Measurements from ENCODE around the gene DRAXIN. TPM values are rescaled to one million over a fixed set of nuclear protein-coding genes. Genes with fewer than 3 reads are reported as not detected.

The DRAXIN gene
- total RNA-seq, 5 donors from 2014 or later (not counting 1 experiment from before 2014, with no cell fraction given) = 0.18 to 2.0 (median 0.23) TPM

- Histone ChIP-seq H3K9me3 (no peaks in the 10 kb centered on the region), H3K4me3 (ENCODE audit: control insufficient read depth in 1 of 2, extremely low read depth in 1 of 2, low read length in 1 of 2) (no peak overlapping the region), H3K27ac (ENCODE audit: low read length) (no peak overlapping the region), H3K4me1 (ENCODE audit: control insufficient read depth in 1 of 2, extremely low read depth in 1 of 2, insufficient read depth in 2 of 2, low read length in 2 of 2) (peaks cover 8 to 24% of the 10 kb centered on the region in 2 experiments), H3K27me3 (replicated peaks in 1 of 2; ENCODE audit: control insufficient read depth in 2 of 2, extremely low read depth in 1 of 2, insufficient read depth in 2 of 2, low read length in 1 of 2) (no peaks in the 10 kb centered on the region), H3K36me3 (ENCODE audit: control insufficient read depth in 2 of 2, extremely low read depth in 1 of 2, insufficient read depth in 1 of 2, low read length in 1 of 2) (peaks cover 4 to 30% of the 10 kb centered on the region in 2 donors)
- H3K27me3 Mint-ChIP-seq = no peaks in the 10 kb centered on the region
- CTCF ChIA-PET = interaction anchor here in 1 of 2 donors (1.4 kb wide), 1 partner anchor 60 kb away, joined by 3 read pairs; no protein-coding TSS in a partner anchor
- peaks cover 19% of the 10 kb centered on the region for H3K36me3 Mint-ChIP-seq
- ATAC-seq (replicated peaks in 1 of 4) (no peak), DNase-seq (no peak)
- POLR2A ChIA-PET = no interaction called here
- H3K4me1 Mint-ChIP-seq = peaks cover 7 to 14% (median 13%) of the 10 kb centered on the region in 3 donors
- no peaks in the 10 kb centered on the region for H3K9me3 Mint-ChIP-seq
- H3K4me3 Mint-ChIP-seq = no peak overlapping the region
- no peak overlapping the region for H3K27ac Mint-ChIP-seq
- WGBS (ENCODE audit: insufficient coverage) = 100% methylated on average over 2 of the region's 4 CpGs
Observed at GRCh38 chr1:11659748-11660147, 31.8 kb upstream of the DRAXIN start.

- H3K36me3 ChIP-seq (ENCODE audit: control insufficient read depth in 2 of 2, extremely low read depth in 1 of 2, insufficient read depth in 1 of 2, low read length in 1 of 2) = peaks cover 4 to 30% of the 10 kb centered on the region in 2 donors
- Mint-ChIP-seq H3K9me3 (no peaks in the 10 kb centered on the region), H3K4me3 (no peak overlapping the region), H3K27ac (no peak overlapping the region), H3K4me1 (peaks cover 0 to 9% (median 4%) of the 10 kb centered on the region in 3 donors), H3K27me3 (no peaks in the 10 kb centered on the region), H3K36me3 (peaks cover 19% of the 10 kb centered on the region)
- DNase-seq = no peak
- ChIA-PET POLR2A (no interaction called here), CTCF (no interaction called here)
- H3K27me3 ChIP-seq (replicated peaks in 1 of 2; ENCODE audit: control insufficient read depth in 2 of 2, extremely low read depth in 1 of 2, insufficient read depth in 2 of 2, low read length in 1 of 2) = no peaks in the 10 kb centered on the region
- no peak for ATAC-seq (replicated peaks in 1 of 4)
- no peak overlapping the region for H3K27ac ChIP-seq (ENCODE audit: low read length)
- H3K9me3 ChIP-seq = no peaks in the 10 kb centered on the region
- H3K4me1 ChIP-seq (ENCODE audit: control insufficient read depth in 1 of 2, extremely low read depth in 1 of 2, insufficient read depth in 2 of 2, low read length in 2 of 2) = peaks cover under 1 to 15% of the 10 kb centered on the region in 2 experiments
- 92% methylated on average over 4 of the region's 17 CpGs for WGBS (ENCODE audit: insufficient coverage)
- no peak overlapping the region for H3K4me3 ChIP-seq (ENCODE audit: control insufficient read depth in 1 of 2, extremely low read depth in 1 of 2, low read length in 1 of 2)
Observed at GRCh38 chr1:11661103-11661502, 30.4 kb upstream of the DRAXIN start.

GRCh38 chr1:11664336-11665065 is 27.0 kb upstream of the DRAXIN start:
- POLR2A ChIA-PET = interaction anchor here (0.5 to 1.1 kb wide), 6 partner anchors 27 to 1539 kb away, joined by 3 to 12 read pairs (median 4); no protein-coding TSS in a partner anchor
- Histone ChIP-seq H3K4me3 (ENCODE audit: control insufficient read depth in 1 of 2, extremely low read depth in 1 of 2, low read length in 1 of 2) (peak overlapping the region; percentile 63 to 68), H3K36me3 (ENCODE audit: control insufficient read depth in 2 of 2, extremely low read depth in 1 of 2, insufficient read depth in 1 of 2, low read length in 1 of 2) (peaks cover 8 to 17% of the 10 kb centered on the region in 2 donors), H3K4me1 (ENCODE audit: control insufficient read depth in 1 of 2, extremely low read depth in 1 of 2, insufficient read depth in 2 of 2, low read length in 2 of 2) (peaks cover 0 to 13% of the 10 kb centered on the region in 2 experiments), H3K27me3 (replicated peaks in 1 of 2; ENCODE audit: control insufficient read depth in 2 of 2, extremely low read depth in 1 of 2, insufficient read depth in 2 of 2, low read length in 1 of 2) (no peaks in the 10 kb centered on the region), H3K27ac (ENCODE audit: low read length) (peak overlapping the region; percentile 64), H3K9me3 (no peaks in the 10 kb centered on the region)
- Mint-ChIP-seq H3K9me3 (no peaks in the 10 kb centered on the region), H3K4me1 (peaks cover 0 to 6% (median 0%) of the 10 kb centered on the region in 3 donors), H3K36me3 (peaks cover 22% of the 10 kb centered on the region), H3K27me3 (no peaks in the 10 kb centered on the region), H3K4me3 (peak overlapping the region; percentile 75 to 84 (median 81)), H3K27ac (peak overlapping the region; percentile 82 to 86)
- CTCF ChIA-PET = interaction anchor here (0.5 to 3.7 kb wide), 24 partner anchors 8 to 655 kb away, joined by 3 to 44 read pairs (median 6); partner anchors contain the start of genes AGTRAP (in 1 of the 2), FBXO2 (in 1 of the 2) and FBXO44 (in 1 of the 2)
- DNase-seq = peak in 31 of 35 experiments; percentile 11 to 67 (median 43)
- peak; percentile 69 to 76 (median 72) for ATAC-seq (replicated peaks in 1 of 4)
- 0% methylated on average over 53 of the region's 66 CpGs for WGBS (ENCODE audit: insufficient coverage)

GRCh38 chr1:11668516-11668915 is 23.0 kb upstream of the DRAXIN start:
- H3K27ac ChIP-seq (ENCODE audit: low read length) = no peak overlapping the region
- Mint-ChIP-seq H3K9me3 (no peaks in the 10 kb centered on the region), H3K4me3 (no peak overlapping the region), H3K4me1 (peaks cover 0 to 6% (median 0%) of the 10 kb centered on the region in 3 donors), H3K36me3 (peaks cover 8% of the 10 kb centered on the region), H3K27ac (no peak overlapping the region), H3K27me3 (no peaks in the 10 kb centered on the region)
- WGBS (ENCODE audit: insufficient coverage) = 93% methylated on average over 8 of the region's 14 CpGs
- H3K27me3 ChIP-seq (replicated peaks in 1 of 2; ENCODE audit: control insufficient read depth in 2 of 2, extremely low read depth in 1 of 2, insufficient read depth in 2 of 2, low read length in 1 of 2) = no peaks in the 10 kb centered on the region
- no peak for DNase-seq
- POLR2A ChIA-PET = interaction anchor here in 1 of 2 donors (0.6 kb wide), 1 partner anchor 64 kb away, joined by 3 read pairs; no protein-coding TSS in a partner anchor
- no peaks in the 10 kb centered on the region for H3K9me3 ChIP-seq
- H3K36me3 ChIP-seq (ENCODE audit: control insufficient read depth in 2 of 2, extremely low read depth in 1 of 2, insufficient read depth in 1 of 2, low read length in 1 of 2) = peaks cover 4 to 15% of the 10 kb centered on the region in 2 donors
- no peak for ATAC-seq (replicated peaks in 1 of 4)
- CTCF ChIA-PET = interaction anchor here in 1 of 2 donors (1.7 kb wide), 1 partner anchor 23 kb away, joined by 3 read pairs; no protein-coding TSS in a partner anchor
- peaks cover 0 to 11% of the 10 kb centered on the region in 2 experiments for H3K4me1 ChIP-seq (ENCODE audit: control insufficient read depth in 1 of 2, extremely low read depth in 1 of 2, insufficient read depth in 2 of 2, low read length in 2 of 2)
- H3K4me3 ChIP-seq (ENCODE audit: control insufficient read depth in 1 of 2, extremely low read depth in 1 of 2, low read length in 1 of 2) = no peak overlapping the region

GRCh38 chr1:11670747-11671146 is 20.8 kb upstream of the DRAXIN start:
- ATAC-seq (replicated peaks in 1 of 4) = no peak
- H3K36me3 Mint-ChIP-seq = peaks cover 18% of the 10 kb centered on the region
- peaks cover 0 to 2% (median 0%) of the 10 kb centered on the region in 3 donors for H3K4me1 Mint-ChIP-seq
- WGBS (ENCODE audit: insufficient coverage) = 90% methylated on average over 3 of the region's 6 CpGs
- H3K36me3 ChIP-seq (ENCODE audit: control insufficient read depth in 2 of 2, extremely low read depth in 1 of 2, insufficient read depth in 1 of 2, low read length in 1 of 2) = peaks cover 11 to 32% of the 10 kb centered on the region in 2 donors
- H3K27ac ChIP-seq (ENCODE audit: low read length) = no peak overlapping the region
- no peaks in the 10 kb centered on the region for H3K9me3 Mint-ChIP-seq
- no peak overlapping the region for H3K27ac Mint-ChIP-seq
- no peak overlapping the region for H3K4me3 ChIP-seq (ENCODE audit: control insufficient read depth in 1 of 2, extremely low read depth in 1 of 2, low read length in 1 of 2)
- no peak overlapping the region for H3K4me3 Mint-ChIP-seq
- H3K9me3 ChIP-seq = no peaks in the 10 kb centered on the region
- H3K4me1 ChIP-seq (ENCODE audit: control insufficient read depth in 1 of 2, extremely low read depth in 1 of 2, insufficient read depth in 2 of 2, low read length in 2 of 2) = no peaks in the 10 kb centered on the region
- ChIA-PET CTCF (interaction anchor here in 1 of 2 donors (0.5 kb wide), 1 partner anchor 16 kb away, joined by 6 read pairs; the partner anchor contains the start of gene FBXO44), POLR2A (no interaction called here)
- no peak for DNase-seq
- H3K27me3 ChIP-seq (replicated peaks in 1 of 2; ENCODE audit: control insufficient read depth in 2 of 2, extremely low read depth in 1 of 2, insufficient read depth in 2 of 2, low read length in 1 of 2) = no peaks in the 10 kb centered on the region
- no peaks in the 10 kb centered on the region for H3K27me3 Mint-ChIP-seq

- Histone ChIP-seq H3K4me1 (ENCODE audit: control insufficient read depth in 1 of 2, extremely low read depth in 1 of 2, insufficient read depth in 2 of 2, low read length in 2 of 2) (no peaks in the 10 kb centered on the region), H3K36me3 (ENCODE audit: control insufficient read depth in 2 of 2, extremely low read depth in 1 of 2, insufficient read depth in 1 of 2, low read length in 1 of 2) (peaks cover 11 to 36% of the 10 kb centered on the region in 2 donors), H3K27me3 (replicated peaks in 1 of 2; ENCODE audit: control insufficient read depth in 2 of 2, extremely low read depth in 1 of 2, insufficient read depth in 2 of 2, low read length in 1 of 2) (no peaks in the 10 kb centered on the region), H3K27ac (ENCODE audit: low read length) (no peak overlapping the region), H3K9me3 (no peaks in the 10 kb centered on the region), H3K4me3 (ENCODE audit: control insufficient read depth in 1 of 2, extremely low read depth in 1 of 2, low read length in 1 of 2) (no peak overlapping the region)
- H3K9me3 Mint-ChIP-seq = no peaks in the 10 kb centered on the region
- ChIA-PET CTCF (interaction anchor here in 1 of 2 donors (0.5 kb wide), 1 partner anchor 17 kb away, joined by 6 read pairs; the partner anchor contains the start of gene FBXO44), POLR2A (no interaction called here)
- 94% methylated on average over 6 of the region's 6 CpGs for WGBS (ENCODE audit: insufficient coverage)
- H3K4me1 Mint-ChIP-seq = no peaks in the 10 kb centered on the region
- H3K27ac Mint-ChIP-seq = no peak overlapping the region
- no peaks in the 10 kb centered on the region for H3K27me3 Mint-ChIP-seq
- no peak overlapping the region for H3K4me3 Mint-ChIP-seq
- no peak for DNase-seq
- peaks cover 22% of the 10 kb centered on the region for H3K36me3 Mint-ChIP-seq
- no peak for ATAC-seq (replicated peaks in 1 of 4)
Observed at GRCh38 chr1:11671205-11671543, 20.3 kb upstream of the DRAXIN start.
